Measurements from ENCODE around the gene USP46.

USP46 gene

GRCh38 chr4:52579602-52580272 lies 79.4 kb downstream of the USP46 start:
- no peak for TF ChIP-seq CTCF (IDR thresholded peaks at IDR 0.05; ENCODE audit: insufficient read depth, low read depth, low read length, missing control alignments)
- no peak overlapping the region for H3K4me3 ChIP-seq (ENCODE audit: low read length)
- no peak for DNase-seq (ENCODE audit: low read depth)

GRCh38 chr4:52578951-52579350 lies 80.2 kb downstream of the USP46 start:
- no peak for TF ChIP-seq CTCF (IDR thresholded peaks at IDR 0.05; ENCODE audit: insufficient read depth, low read depth, low read length, missing control alignments)
- H3K4me3 ChIP-seq (ENCODE audit: low read length): no peak overlapping the region
- DNase-seq (ENCODE audit: low read depth): peak; percentile 38

GRCh38 chr4:52577624-52577962 lies 81.5 kb downstream of the USP46 start:
- DNase-seq (ENCODE audit: low read depth): no peak
- no peak for TF ChIP-seq CTCF (IDR thresholded peaks at IDR 0.05; ENCODE audit: insufficient read depth, low read depth, low read length, missing control alignments)

GRCh38 chr4:52576961-52577623 lies 82.0 kb downstream of the USP46 start:
- H3K4me3 ChIP-seq (ENCODE audit: low read length): no peak overlapping the region
- peak; percentile 80 for DNase-seq (ENCODE audit: low read depth)
- TF ChIP-seq CTCF (IDR thresholded peaks at IDR 0.05; ENCODE audit: insufficient read depth, low read depth, low read length, missing control alignments): no peak

More at GRCh38 chr4:52577624-52577962, 81.5 kb downstream of the USP46 start:
- H3K4me3 ChIP-seq (ENCODE audit: low read length): no peak overlapping the region

GRCh38 chr4:52576326-52576725 lies 82.8 kb downstream of the USP46 start:
- no peak overlapping the region for H3K4me3 ChIP-seq (ENCODE audit: low read length)
- no peak for DNase-seq (ENCODE audit: low read depth)
- TF ChIP-seq CTCF (IDR thresholded peaks at IDR 0.05; ENCODE audit: insufficient read depth, low read depth, low read length, missing control alignments): no peak

- DNase-seq (ENCODE audit: low read depth): no peak
- H3K4me3 ChIP-seq (ENCODE audit: low read length): no peak overlapping the region
- no peak for TF ChIP-seq CTCF (IDR thresholded peaks at IDR 0.05; ENCODE audit: insufficient read depth, low read depth, low read length, missing control alignments)
Observed at GRCh38 chr4:52575406-52575805, 83.7 kb downstream of the USP46 start.

- no peak overlapping the region for H3K4me3 ChIP-seq (ENCODE audit: low read length)
- peak; percentile 39 for DNase-seq (ENCODE audit: low read depth)
- TF ChIP-seq CTCF (IDR thresholded peaks at IDR 0.05; ENCODE audit: insufficient read depth, low read depth, low read length, missing control alignments): no peak
Observed at GRCh38 chr4:52574036-52574435, 85.1 kb downstream of the USP46 start.
